ENCODE results near the gene FLNB. TPM values are rescaled to one million over a fixed set of nuclear protein-coding genes. Genes with fewer than 3 reads are reported as not detected.

The FLNB gene
- total and polyA plus RNA-seq, 4 experiments from 2014 or later: 3.9 to 28.5 (median 18.5) TPM

GRCh38 chr3:57992452-57993213 is 15.6 kb upstream of the FLNB start:
- no peaks in the 10 kb centered on the region for H3K27me3 ChIP-seq (ENCODE audit: insufficient read depth, low read length)
- Mint-ChIP-seq H3K27me3 (no peaks in the 10 kb centered on the region), H3K36me3 (no peaks in the 10 kb centered on the region), H3K9me3 (no peaks in the 10 kb centered on the region), H3K4me3 (no peak overlapping the region), H3K4me1 (peaks cover 0 to 2% (median 0%) of the 10 kb centered on the region in 4 donors), H3K27ac (no peak overlapping the region)
- no peaks in the 10 kb centered on the region for H3K9me3 ChIP-seq (ENCODE audit: control insufficient read depth in 1 of 2, low read length in 2 of 2)
- no peaks in the 10 kb centered on the region for H3K36me3 ChIP-seq (ENCODE audit: insufficient read depth, low read length)
- intact Hi-C loops (cut with micrococcal nuclease): no loop called here
- CTCF ChIA-PET (ENCODE audit: partially characterized antibody): interaction anchor here (1.2 kb wide), 1 partner anchor 15 kb away, joined by 3 read pairs; no protein-coding TSS in a partner anchor
- H3K4me1 ChIP-seq (ENCODE audit: insufficient read depth, low read length): no peaks in the 10 kb centered on the region
- POLR2A ChIA-PET (ENCODE audit: partially characterized antibody): no interaction called here
- DNase-seq: no peak
- no peak overlapping the region for H3K27ac ChIP-seq (ENCODE audit: low read depth, low read length)
- H3K4me3 ChIP-seq (ENCODE audit: low read length in 2 of 2): no peak overlapping the region

DNA sequence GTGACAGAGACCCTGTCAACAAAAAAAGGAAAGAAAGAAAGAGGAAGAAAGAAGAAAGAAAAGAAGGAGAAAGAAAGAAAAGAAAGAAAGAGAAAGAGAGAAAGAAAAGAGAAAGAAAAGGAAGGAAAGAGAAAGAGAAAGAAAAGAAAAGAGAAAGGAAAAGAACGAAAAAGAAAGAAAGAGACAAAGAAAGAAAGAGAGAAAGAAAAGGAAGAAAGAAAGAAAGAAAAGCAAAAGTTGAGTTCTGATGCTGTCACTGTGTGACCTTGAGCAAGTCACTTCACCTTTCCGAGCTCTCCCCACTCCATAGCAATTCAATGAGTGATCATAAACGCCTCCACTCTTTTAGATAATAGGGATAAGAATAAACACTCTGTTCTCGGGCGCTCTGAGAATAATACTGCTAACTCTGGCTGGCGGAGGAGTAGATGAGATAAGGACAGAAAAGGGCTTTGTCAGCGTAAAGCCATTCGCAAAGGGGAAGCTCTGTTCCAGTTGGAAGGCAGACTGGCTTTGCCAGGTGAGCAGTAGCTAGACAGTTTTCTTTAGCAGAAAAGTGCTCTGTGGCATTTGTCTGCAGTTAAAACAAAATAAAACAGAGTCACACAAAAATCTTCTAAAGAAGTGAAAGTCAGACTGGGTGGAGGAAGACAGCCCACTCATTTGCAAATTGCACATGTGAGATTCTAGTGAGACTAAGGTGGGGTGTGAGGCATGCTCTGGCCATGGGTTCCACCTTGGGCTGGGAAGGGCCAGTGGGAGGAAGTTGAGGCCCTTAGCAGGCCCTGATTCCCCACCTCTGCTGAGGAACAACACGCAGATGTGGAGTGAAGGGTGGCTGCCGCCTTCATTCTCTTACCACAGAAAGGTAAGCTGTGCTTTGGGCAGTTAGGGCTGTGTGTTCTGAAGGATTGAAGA is 9.6 kb upstream of the FLNB start:
- peak in 2 of 5 donors; percentile 2 to 8 for DNase-seq

GRCh38 chr3:57999417-58000115 is 8.7 kb upstream of the FLNB start:
- Histone ChIP-seq H3K4me3 (ENCODE audit: low read length in 2 of 2) (no peak overlapping the region), H3K4me1 (ENCODE audit: insufficient read depth, low read length) (peaks cover 13% of the 10 kb centered on the region), H3K9me3 (ENCODE audit: control insufficient read depth in 1 of 2, low read length in 2 of 2) (no peaks in the 10 kb centered on the region), H3K27ac (ENCODE audit: low read depth, low read length) (no peak overlapping the region), H3K36me3 (ENCODE audit: insufficient read depth, low read length) (no peaks in the 10 kb centered on the region), H3K27me3 (ENCODE audit: insufficient read depth, low read length) (no peaks in the 10 kb centered on the region)
- intact Hi-C loops (cut with micrococcal nuclease): loop anchor here (10.0 kb wide), 1 partner anchor 435 kb away; the partner anchor contains the start of gene PDHB
- DNase-seq: no peak
- no peaks in the 10 kb centered on the region for H3K36me3 Mint-ChIP-seq
- ChIA-PET CTCF (ENCODE audit: partially characterized antibody) (interaction anchor here (2.3 kb wide), 1 partner anchor 9 kb away, joined by 20 read pairs; the partner anchor contains the start of gene FLNB), POLR2A (ENCODE audit: partially characterized antibody) (no interaction called here)
- no peak overlapping the region for H3K27ac Mint-ChIP-seq
- H3K4me1 Mint-ChIP-seq: peaks cover 8 to 12% (median 10%) of the 10 kb centered on the region in 4 donors
- H3K9me3 Mint-ChIP-seq: no peaks in the 10 kb centered on the region
- H3K4me3 Mint-ChIP-seq: no peak overlapping the region
- H3K27me3 Mint-ChIP-seq: no peaks in the 10 kb centered on the region

More for the DNA sequence above, 9.6 kb upstream of the FLNB start:
- Mint-ChIP-seq H3K27me3 (no peaks in the 10 kb centered on the region), H3K27ac (peak overlapping the region; percentile 5 to 92 (median 17)), H3K4me1 (peaks cover 8 to 12% (median 10%) of the 10 kb centered on the region in 4 donors), H3K9me3 (no peaks in the 10 kb centered on the region), H3K4me3 (peak overlapping the region; percentile 69 to 86 (median 75)), H3K36me3 (no peaks in the 10 kb centered on the region)
- peak overlapping the region in 1 of 2 donors; percentile 31 for H3K4me3 ChIP-seq (ENCODE audit: low read length in 2 of 2)
- H3K9me3 ChIP-seq (ENCODE audit: control insufficient read depth in 1 of 2, low read length in 2 of 2): no peaks in the 10 kb centered on the region
- no peak overlapping the region for H3K27ac ChIP-seq (ENCODE audit: low read depth, low read length)
- H3K27me3 ChIP-seq (ENCODE audit: insufficient read depth, low read length): no peaks in the 10 kb centered on the region
- no peaks in the 10 kb centered on the region for H3K36me3 ChIP-seq (ENCODE audit: insufficient read depth, low read length)
- peaks cover 13% of the 10 kb centered on the region for H3K4me1 ChIP-seq (ENCODE audit: insufficient read depth, low read length)
- intact Hi-C loops (cut with micrococcal nuclease): no loop called here
- ChIA-PET POLR2A (ENCODE audit: partially characterized antibody) (no interaction called here), CTCF (ENCODE audit: partially characterized antibody) (interaction anchor here (0.5 to 2.3 kb wide), 2 partner anchors 10 to 309 kb away, joined by 4 to 20 read pairs; partner anchors contain the start of gene FLNB)

DNA sequence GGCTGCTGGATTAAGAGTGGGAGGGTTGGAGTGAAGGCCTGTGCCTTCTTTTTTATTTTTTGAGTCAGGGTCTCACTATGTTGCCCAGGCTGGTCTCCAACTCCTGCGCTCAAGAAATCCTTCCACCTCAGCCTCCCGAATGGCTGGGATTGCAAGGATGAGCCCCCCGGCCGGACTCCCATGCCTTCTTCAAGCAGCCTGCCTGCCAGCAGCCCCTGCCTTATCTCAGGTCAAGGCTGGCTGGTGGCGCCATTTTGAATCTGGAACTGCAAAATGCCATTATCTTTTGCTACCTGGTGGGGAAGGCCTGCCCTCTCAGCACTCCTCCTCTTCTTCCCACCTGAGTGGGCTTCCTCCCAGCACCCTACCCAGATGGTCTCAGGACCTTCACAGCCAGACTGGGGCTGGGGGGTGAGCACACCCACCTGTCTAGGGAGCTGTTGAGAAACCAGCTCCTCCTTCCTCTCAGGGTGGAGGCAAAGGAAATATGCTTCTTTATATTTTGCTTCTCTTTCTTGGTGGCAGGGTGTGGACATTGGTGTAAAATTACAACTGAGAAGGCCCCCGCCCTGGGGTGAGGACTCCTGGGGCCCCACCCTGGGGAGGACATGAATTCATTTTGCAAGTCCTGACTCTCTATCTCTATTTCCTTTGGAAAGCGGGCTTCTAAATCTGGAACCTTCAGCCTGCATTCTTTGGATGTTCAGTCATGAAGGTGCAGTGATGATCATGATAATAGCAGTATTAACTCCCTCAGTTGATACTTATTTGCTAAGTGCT is 7.7 kb upstream of the FLNB start:
- intact Hi-C loops (cut with micrococcal nuclease): loop anchor here (10.0 kb wide), 1 partner anchor 434 kb away; the partner anchor contains the start of gene PDHB
- H3K36me3 Mint-ChIP-seq: no peaks in the 10 kb centered on the region
- H3K4me3 ChIP-seq (ENCODE audit: low read length in 2 of 2): no peak overlapping the region
- H3K27ac ChIP-seq (ENCODE audit: low read depth, low read length): no peak overlapping the region
- peaks cover 13% of the 10 kb centered on the region for H3K4me1 ChIP-seq (ENCODE audit: insufficient read depth, low read length)
- POLR2A ChIA-PET (ENCODE audit: partially characterized antibody): interaction anchor here (0.7 kb wide), 1 partner anchor 64 kb away, joined by 3 read pairs; no protein-coding TSS in a partner anchor
- no peaks in the 10 kb centered on the region for H3K27me3 Mint-ChIP-seq
- no peaks in the 10 kb centered on the region for H3K27me3 ChIP-seq (ENCODE audit: insufficient read depth, low read length)
- H3K4me3 Mint-ChIP-seq: no peak overlapping the region
- CTCF ChIA-PET (ENCODE audit: partially characterized antibody): no interaction called here
- H3K27ac Mint-ChIP-seq: no peak overlapping the region
- no peaks in the 10 kb centered on the region for H3K9me3 Mint-ChIP-seq
- DNase-seq: no peak
- H3K36me3 ChIP-seq (ENCODE audit: insufficient read depth, low read length): no peaks in the 10 kb centered on the region
- peaks cover 8 to 12% (median 10%) of the 10 kb centered on the region in 4 donors for H3K4me1 Mint-ChIP-seq
- no peaks in the 10 kb centered on the region for H3K9me3 ChIP-seq (ENCODE audit: control insufficient read depth in 1 of 2, low read length in 2 of 2)

DNA sequence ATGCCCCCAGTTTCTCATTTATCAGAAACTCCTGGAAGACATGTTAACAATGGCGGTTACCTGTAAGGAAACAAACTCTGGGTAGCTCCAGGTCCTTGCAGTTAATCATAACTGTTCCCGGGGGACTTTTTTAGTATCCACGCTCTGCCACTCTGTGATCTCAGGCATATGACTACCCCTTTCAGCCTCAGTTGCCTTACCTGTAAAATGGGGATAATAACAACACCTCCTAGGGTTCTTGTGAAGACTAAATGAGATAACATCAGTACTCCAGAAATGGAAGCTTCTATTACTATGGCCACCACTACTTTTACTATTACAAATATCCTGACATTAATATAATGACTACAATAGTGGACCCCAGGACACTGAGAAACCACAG is 7.1 kb upstream of the FLNB start:
- Mint-ChIP-seq H3K9me3 (no peaks in the 10 kb centered on the region), H3K27me3 (no peaks in the 10 kb centered on the region), H3K36me3 (no peaks in the 10 kb centered on the region), H3K4me1 (peaks cover 8 to 12% (median 10%) of the 10 kb centered on the region in 4 donors), H3K4me3 (no peak overlapping the region), H3K27ac (no peak overlapping the region)
- Histone ChIP-seq H3K4me1 (ENCODE audit: insufficient read depth, low read length) (peaks cover 13% of the 10 kb centered on the region), H3K4me3 (ENCODE audit: low read length in 2 of 2) (no peak overlapping the region), H3K36me3 (ENCODE audit: insufficient read depth, low read length) (no peaks in the 10 kb centered on the region), H3K27ac (ENCODE audit: low read depth, low read length) (no peak overlapping the region), H3K27me3 (ENCODE audit: insufficient read depth, low read length) (no peaks in the 10 kb centered on the region), H3K9me3 (ENCODE audit: control insufficient read depth in 1 of 2, low read length in 2 of 2) (no peaks in the 10 kb centered on the region)
- CTCF ChIA-PET (ENCODE audit: partially characterized antibody): interaction anchor here (1.7 kb wide), 1 partner anchor 10 kb away, joined by 4 read pairs; no protein-coding TSS in a partner anchor
- intact Hi-C loops (cut with micrococcal nuclease): loop anchor here (10.0 kb wide), 1 partner anchor 434 kb away; the partner anchor contains the start of gene PDHB
- POLR2A ChIA-PET (ENCODE audit: partially characterized antibody): interaction anchor here (0.7 kb wide), 1 partner anchor 64 kb away, joined by 3 read pairs; no protein-coding TSS in a partner anchor
- no peak for DNase-seq

DNA sequence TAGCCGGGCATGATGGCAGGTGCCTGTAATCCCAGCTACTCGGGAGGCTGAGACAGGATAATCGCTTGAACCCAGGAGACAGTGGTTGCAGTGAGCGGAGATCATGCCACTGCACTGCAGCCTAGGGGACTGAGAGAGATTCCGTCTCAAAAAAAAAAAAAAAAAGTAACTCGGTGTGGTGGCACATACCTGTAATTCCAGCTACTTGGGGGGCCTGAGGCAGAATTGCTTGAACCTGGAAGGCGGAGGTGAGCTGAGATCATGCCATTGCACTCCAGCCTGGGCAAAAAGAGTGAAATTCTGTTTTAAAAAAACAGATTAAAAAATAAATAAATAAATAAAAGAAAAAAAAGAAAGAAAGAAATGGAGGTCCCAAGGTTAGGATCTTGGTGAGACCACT is 6.2 kb upstream of the FLNB start:
- H3K27me3 Mint-ChIP-seq: no peaks in the 10 kb centered on the region
- intact Hi-C loops (cut with micrococcal nuclease): loop anchor here (10.0 kb wide), 1 partner anchor 433 kb away; the partner anchor contains the start of gene PDHB
- DNase-seq: no peak
- Histone ChIP-seq H3K4me3 (ENCODE audit: low read length in 2 of 2) (no peak overlapping the region), H3K27me3 (ENCODE audit: insufficient read depth, low read length) (no peaks in the 10 kb centered on the region), H3K27ac (ENCODE audit: low read depth, low read length) (no peak overlapping the region), H3K9me3 (ENCODE audit: control insufficient read depth in 1 of 2, low read length in 2 of 2) (no peaks in the 10 kb centered on the region), H3K4me1 (ENCODE audit: insufficient read depth, low read length) (peaks cover 13% of the 10 kb centered on the region), H3K36me3 (ENCODE audit: insufficient read depth, low read length) (no peaks in the 10 kb centered on the region)
- H3K27ac Mint-ChIP-seq: no peak overlapping the region
- no peaks in the 10 kb centered on the region for H3K36me3 Mint-ChIP-seq
- H3K4me3 Mint-ChIP-seq: no peak overlapping the region
- CTCF ChIA-PET (ENCODE audit: partially characterized antibody): interaction anchor here (1.7 kb wide), 1 partner anchor 11 kb away, joined by 4 read pairs; no protein-coding TSS in a partner anchor
- POLR2A ChIA-PET (ENCODE audit: partially characterized antibody): no interaction called here
- H3K9me3 Mint-ChIP-seq: no peaks in the 10 kb centered on the region
- peaks cover 8 to 12% (median 10%) of the 10 kb centered on the region in 4 donors for H3K4me1 Mint-ChIP-seq
